ENCODE measurements around the gene SUMO2.
"Not testable (repeated sequence)": the region's sequence is repeated elsewhere in the genome, so short reads cannot be mapped to it uniquely, and the experiment has no call there.

The SUMO2 gene

GRCh38 chr17:75181608-75182318, 996 bp downstream of the SUMO2 start:
- peak; percentile 25 to 56 for DNase-seq

GRCh38 chr17:75181110-75181509, 1.6 kb downstream of the SUMO2 start:
- no peak for DNase-seq

DNA sequence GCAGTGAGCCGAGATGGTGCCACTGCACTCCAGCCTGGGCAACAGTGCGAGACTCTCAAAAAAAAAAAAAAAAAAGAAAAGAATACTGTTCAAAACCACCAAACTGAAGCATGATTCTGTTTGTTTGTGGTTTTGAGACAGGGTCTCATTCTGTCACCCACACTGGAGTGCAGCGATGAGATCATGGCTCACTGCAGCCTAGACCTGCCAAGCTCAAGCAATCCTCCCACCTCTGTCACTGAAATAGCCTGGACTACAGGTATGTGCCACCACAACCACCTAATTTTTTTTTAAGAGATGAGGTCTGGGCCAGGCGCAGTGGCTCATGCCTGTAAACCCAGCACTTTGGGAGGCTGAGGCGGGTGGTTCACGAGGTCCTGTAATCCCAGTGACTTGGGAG, 4.3 kb downstream of the SUMO2 start:
- DNase-seq = no peak

GRCh38 chr17:75176625-75177024, 6.1 kb downstream of the SUMO2 start:
- DNase-seq = no peak

- no peak for DNase-seq
Measured at GRCh38 chr17:75174996-75175395, 7.8 kb downstream of the SUMO2 start.

DNA sequence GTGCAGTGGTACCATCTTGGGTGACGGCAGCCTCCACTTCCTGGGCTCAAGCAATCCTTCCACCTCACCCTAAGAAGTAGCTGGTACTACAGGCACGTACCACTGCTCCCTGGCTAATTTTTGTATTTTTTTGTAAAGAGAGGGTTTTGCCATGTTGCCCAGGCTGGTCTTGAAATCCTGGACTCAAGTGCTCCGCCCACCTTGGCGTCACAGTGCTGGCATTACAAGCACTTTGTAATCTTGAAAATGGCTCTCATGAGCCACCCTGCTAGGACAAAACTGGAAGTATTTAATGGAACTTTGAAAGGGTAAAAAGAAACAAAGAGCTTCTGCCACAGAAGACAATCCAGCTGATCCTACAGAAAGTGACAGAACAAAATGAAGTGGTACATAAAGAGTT, 9.2 kb downstream of the SUMO2 start:
- no peak for DNase-seq

- no peak for DNase-seq
Measured at GRCh38 chr17:75168998-75169397, 13.8 kb downstream of the SUMO2 start.

DNA sequence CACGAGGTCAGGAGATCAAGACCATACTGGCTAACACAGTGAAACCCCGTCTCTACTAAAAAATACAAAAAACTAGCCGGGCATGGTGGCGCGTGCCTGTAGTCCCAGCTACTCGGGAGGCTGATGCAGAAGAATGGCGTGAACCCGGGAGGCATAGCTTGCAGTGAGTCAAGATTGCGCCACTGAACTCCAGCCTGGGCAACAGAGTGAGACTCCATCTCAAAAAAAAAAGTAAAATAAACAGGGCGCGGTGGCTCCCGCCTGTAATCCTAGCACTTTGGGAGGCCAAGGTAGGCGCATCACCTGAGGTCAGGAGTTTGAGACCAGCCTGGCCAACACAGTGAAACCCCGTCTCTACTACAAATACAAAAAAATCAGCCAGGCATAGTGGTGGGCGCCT, 18.2 kb downstream of the SUMO2 start:
- DNase-seq = not testable (repeated sequence)

DNA sequence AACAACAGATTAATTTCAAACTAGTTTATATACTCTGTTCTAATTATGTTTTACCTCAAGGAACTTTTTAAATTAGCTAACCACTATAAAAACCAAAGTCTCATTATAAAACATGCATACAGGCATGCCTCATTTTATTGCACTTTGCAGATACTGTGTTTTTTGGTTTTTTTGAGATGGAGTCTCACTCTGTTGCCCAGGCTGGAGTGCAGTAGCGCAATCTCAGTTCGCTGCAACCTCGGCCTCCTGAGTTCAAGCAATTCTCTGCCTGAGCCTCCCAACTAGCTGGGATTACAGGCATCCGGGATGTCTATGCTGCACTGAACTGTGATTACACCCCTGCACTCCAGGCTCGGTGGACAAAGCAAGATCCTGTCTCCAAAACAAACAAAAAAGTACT, 19.7 kb downstream of the SUMO2 start:
- DNase-seq = no peak

DNA sequence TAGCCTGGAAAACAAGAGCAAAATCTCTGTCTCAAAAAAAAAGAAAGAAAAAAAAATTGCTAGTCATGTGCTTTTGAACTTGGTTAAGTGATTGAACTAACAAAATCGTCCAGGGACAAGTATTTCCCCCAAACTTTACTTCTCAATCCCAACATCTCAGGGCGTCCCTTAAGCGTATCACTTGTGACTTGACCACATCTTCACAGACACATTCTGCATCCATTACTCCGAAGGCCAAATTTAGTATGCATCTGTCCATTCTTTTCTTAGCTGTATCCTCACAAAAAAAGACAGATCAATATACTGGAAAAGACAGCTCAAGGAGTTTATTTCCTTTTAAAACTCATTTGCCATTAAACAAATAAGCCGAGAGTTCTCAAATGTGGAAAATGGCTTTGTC, 22.5 kb downstream of the SUMO2 start:
- DNase-seq = no peak

DNA sequence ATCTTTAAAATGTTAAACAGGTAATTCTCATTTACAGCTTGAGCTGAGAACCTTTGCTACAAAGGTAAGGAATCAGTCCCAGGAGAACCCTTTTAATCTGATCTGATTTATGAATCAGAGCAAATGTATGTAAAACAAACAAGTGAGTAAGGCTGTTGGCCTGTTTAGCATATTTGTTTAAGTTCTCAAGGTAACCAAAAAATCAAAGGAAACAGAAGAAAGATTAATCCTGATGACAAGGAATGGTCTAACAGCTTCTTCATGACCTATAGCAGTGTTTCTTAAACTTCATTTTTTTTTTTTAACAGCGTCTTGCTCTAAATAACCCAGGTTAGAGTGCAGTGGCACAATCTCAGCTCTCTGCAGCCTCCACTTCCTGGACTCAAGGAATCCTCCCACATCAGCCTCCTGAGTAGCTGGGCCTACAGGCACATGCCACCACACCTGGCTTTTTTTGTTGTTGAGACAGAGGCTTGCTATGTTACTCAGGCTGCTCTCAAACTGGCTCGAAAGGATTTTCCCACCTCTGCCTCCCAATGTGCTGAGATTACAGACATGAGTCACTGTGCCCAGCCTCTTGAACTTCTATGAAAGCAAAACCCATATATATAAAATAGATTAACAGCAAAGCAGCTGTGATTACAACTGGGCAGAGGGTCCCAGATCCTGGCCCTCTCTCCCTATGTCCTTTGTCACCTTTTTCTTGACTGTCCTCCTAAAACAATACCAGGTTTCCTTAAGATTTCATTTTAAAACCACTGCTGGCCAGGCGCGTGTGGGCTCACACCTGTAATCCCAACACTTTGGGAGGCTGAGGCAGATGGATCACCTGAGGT, 23.3 kb downstream of the SUMO2 start:
- DNase-seq = no peak

- DNase-seq = not testable (repeated sequence)
Measured at GRCh38 chr17:75158480-75158879, 24.3 kb downstream of the SUMO2 start.

DNA sequence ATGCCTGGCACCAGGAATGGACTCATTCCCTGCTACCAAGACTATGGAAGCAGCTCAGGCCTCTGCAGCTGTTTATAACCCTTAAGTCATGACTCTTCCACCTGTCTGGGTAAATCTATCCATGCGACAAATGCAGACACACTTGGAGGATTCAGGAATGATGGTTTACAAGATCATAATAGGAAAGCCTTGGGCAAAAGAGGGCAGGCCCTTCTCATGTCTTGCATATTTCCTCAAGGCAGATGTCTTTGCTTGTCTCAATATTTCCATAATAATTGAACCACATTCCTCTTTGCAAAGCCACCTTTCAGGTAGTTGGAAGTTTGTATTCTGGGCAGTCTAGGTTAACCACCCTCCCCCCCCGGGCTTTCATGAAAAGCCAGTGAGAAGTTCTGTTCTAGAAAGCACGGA, 27.6 kb downstream of the SUMO2 start:
- no peak for DNase-seq

DNA sequence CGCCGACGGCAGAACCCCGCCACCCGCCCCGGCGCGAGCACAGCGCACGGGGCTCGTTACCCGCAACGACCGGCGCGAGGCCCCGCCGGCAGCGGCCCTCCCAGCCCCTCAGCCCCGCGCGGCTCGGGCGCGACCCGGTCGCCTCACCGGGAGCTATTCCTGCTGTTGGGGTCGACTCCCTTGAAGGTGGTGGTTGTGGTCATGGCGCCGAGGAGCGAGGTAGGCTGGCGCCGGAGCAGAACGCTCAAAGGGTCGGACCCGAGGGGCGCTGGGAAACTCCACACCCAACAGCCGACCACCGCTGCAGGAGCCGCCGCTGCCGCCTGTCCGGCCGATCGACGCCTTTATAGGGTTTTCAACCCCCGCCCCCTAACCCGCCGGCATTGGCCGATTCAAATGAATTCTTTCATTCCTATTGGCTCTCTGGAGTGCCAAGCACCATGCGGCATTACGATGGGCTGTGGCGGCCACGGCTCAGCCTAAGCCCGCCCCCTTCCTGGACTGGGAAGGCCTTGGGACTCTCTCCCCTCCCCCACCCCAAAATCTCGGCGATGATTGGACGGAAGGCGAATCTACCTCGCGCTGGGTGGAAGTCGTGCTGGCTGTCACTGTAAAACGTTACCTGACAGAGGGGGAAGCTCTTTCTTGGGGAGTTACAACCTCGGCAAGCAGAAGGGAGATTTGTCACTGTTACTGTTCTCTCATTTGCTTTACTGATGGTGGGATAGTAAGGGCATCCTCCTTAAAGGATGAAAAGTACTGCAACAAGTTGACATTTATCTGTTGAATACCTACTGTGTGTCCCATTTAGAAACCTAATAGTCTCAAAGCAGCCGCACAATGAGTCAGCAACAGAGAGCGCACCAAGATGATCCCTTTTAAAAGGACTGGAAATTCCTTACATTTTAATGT, 28.3 kb downstream of the SUMO2 start, which contains the start of gene JPT1:
JPT1 (minus strand) TSS at position 318 of the 912 bp plus-strand sequence; CDS start at position 203, 115 bp downstream.
- peak; percentile 99 for DNase-seq

- no peak for DNase-seq
Measured at GRCh38 chr17:75153780-75154194, 29.0 kb downstream of the SUMO2 start.

GRCh38 chr17:75152922-75153779, 29.6 kb downstream of the SUMO2 start:
- DNase-seq = peak; percentile 18

- peak in 1 of 2 donors; percentile 14 for DNase-seq
Measured at GRCh38 chr17:75152523-75152921, 30.2 kb downstream of the SUMO2 start.

GRCh38 chr17:75151930-75152329, 30.8 kb downstream of the SUMO2 start:
- peak in 1 of 2 donors; percentile 26 for DNase-seq

DNA sequence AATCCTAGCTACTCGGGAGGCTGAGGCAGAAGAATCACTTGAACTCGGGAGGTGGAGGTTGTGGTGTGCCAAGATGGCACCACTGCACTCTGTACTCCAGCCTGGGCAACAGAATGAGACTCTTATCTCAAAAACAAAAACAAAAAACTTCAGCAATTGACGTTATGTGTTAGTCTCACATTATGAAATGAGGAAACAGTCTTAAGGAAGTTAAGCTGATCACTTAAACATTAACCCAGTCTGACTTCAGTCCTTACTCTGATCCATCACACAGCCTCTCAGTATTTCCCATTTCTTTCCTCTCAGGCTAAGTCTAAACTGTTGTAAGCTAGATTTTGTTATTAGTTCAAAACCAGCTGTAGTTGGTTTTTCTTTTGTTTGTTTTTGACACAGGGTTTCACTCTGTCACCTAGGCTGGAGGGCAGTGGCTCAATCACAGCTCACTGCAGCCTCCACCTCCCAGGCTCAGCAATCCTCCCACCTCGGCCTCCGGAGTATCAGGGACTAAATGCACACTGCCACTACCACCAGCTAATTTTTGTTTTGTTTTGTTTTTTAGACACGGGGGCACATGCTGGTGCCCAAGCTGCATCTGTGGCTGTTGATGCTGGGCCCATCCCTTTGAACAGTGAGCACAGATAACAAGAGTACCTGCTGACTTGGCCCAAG, 34.7 kb downstream of the SUMO2 start:
- no peak for DNase-seq

DNA sequence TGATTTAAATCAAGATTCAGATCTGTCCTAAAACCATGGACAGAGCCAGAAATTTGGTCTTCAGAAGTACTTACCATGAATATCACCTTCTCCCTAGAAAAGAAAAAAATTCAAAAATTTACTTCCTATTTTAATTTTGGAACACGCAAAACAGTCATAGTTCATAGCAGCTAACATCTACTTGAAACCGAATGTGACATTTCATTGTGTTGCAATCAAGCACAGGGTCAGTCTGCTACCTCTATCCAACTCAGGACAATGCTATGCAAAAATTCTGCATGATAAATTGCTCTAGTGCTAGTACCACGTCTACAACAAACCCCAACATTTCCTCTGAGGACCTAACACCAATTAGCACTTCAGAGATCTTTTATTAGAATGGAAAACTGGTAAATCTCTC, 36.2 kb downstream of the SUMO2 start:
- DNase-seq = no peak

- no peak for DNase-seq
Measured at GRCh38 chr17:75144816-75145512, 37.8 kb downstream of the SUMO2 start.
